Measurements from ENCODE around the gene SPSB4.

The SPSB4 gene

GRCh38 chr3:141011232-141011996 is 39.7 kb upstream of the SPSB4 start:
- TF ChIP-seq EZH2 (optimal IDR thresholded peaks at IDR 0.05; ENCODE audit: low read depth, low read length), result no peak
- peak; percentile 82 for TF ChIP-seq CTCF (IDR thresholded peaks at IDR 0.05; ENCODE audit: low read length)

GRCh38 chr3:141011997-141012262 is 39.2 kb upstream of the SPSB4 start:
- H3K36me3 ChIP-seq (replicated peaks; ENCODE audit: insufficient read depth, low read length), result no peaks in the 10 kb centered on the region
- no peak overlapping the region for H2AFZ ChIP-seq (ENCODE audit: low read length)
- no peaks in the 10 kb centered on the region for H3K9me2 ChIP-seq (replicated peaks; ENCODE audit: insufficient read depth, low read length)
- H3K4me3 ChIP-seq (ENCODE audit: low read length), result no peak overlapping the region
- no peaks in the 10 kb centered on the region for H4K20me1 ChIP-seq (ENCODE audit: insufficient read depth, low read length)
- 0 out of 2 replicates have a peak overlapping the region, but pooled peaks have one; percentile 9 for H3K4me2 ChIP-seq (ENCODE audit: low read depth, low read length)
- H3K9ac ChIP-seq (ENCODE audit: low read length), result no peak overlapping the region
- no peak for DNase-seq
- TF ChIP-seq EZH2 (optimal IDR thresholded peaks at IDR 0.05; ENCODE audit: low read depth, low read length), result no peak
- no peak for TF ChIP-seq EZH2phosphoT487 (IDR thresholded peaks at IDR 0.05; ENCODE audit: low read length)
- TF ChIP-seq CTCF (IDR thresholded peaks at IDR 0.05; ENCODE audit: low read length), result no peak
- H3K79me2 ChIP-seq (ENCODE audit: low read length), result no peaks in the 10 kb centered on the region
- H3K9me3 ChIP-seq (replicated peaks; ENCODE audit: insufficient read depth, low read length), result no peaks in the 10 kb centered on the region
- no peaks in the 10 kb centered on the region for H3K27me3 ChIP-seq (replicated peaks; ENCODE audit: insufficient read depth, low read length)
- no peak overlapping the region for H3K27ac ChIP-seq (ENCODE audit: low read length)
- H3F3A ChIP-seq (ENCODE audit: insufficient read depth, low read length), result no peaks in the 10 kb centered on the region
- H3K4me1 ChIP-seq (ENCODE audit: low read length), result no peaks in the 10 kb centered on the region

More at GRCh38 chr3:141011232-141011996, 39.7 kb upstream of the SPSB4 start:
- peak; percentile 66 for DNase-seq
- H2AFZ ChIP-seq (ENCODE audit: low read length), result no peak overlapping the region
- H3K4me1 ChIP-seq (ENCODE audit: low read length), result no peaks in the 10 kb centered on the region
- no peaks in the 10 kb centered on the region for H3K79me2 ChIP-seq (ENCODE audit: low read length)
- H3K9me3 ChIP-seq (replicated peaks; ENCODE audit: insufficient read depth, low read length), result no peaks in the 10 kb centered on the region
- no peak overlapping the region for H3K9ac ChIP-seq (ENCODE audit: low read length)
- H3K4me3 ChIP-seq (ENCODE audit: low read length), result no peak overlapping the region
- H4K20me1 ChIP-seq (ENCODE audit: insufficient read depth, low read length), result no peaks in the 10 kb centered on the region
- no peaks in the 10 kb centered on the region for H3K9me2 ChIP-seq (replicated peaks; ENCODE audit: insufficient read depth, low read length)
- H3K36me3 ChIP-seq (replicated peaks; ENCODE audit: insufficient read depth, low read length), result no peaks in the 10 kb centered on the region
- no peak overlapping the region for H3K27ac ChIP-seq (ENCODE audit: low read length)
- peak overlapping the region; percentile 9; the same call in 1 of the 2 replicates for H3K4me2 ChIP-seq (ENCODE audit: low read depth, low read length)
- no peaks in the 10 kb centered on the region for H3F3A ChIP-seq (ENCODE audit: insufficient read depth, low read length)
- no peaks in the 10 kb centered on the region for H3K27me3 ChIP-seq (replicated peaks; ENCODE audit: insufficient read depth, low read length)

GRCh38 chr3:141012571-141012970 is 38.6 kb upstream of the SPSB4 start:
- H3F3A ChIP-seq (ENCODE audit: insufficient read depth, low read length), result no peaks in the 10 kb centered on the region
- no peak overlapping the region for H3K4me2 ChIP-seq (ENCODE audit: low read depth, low read length)
- H3K9me2 ChIP-seq (replicated peaks; ENCODE audit: insufficient read depth, low read length), result no peaks in the 10 kb centered on the region
- no peak overlapping the region for H2AFZ ChIP-seq (ENCODE audit: low read length)
- no peaks in the 10 kb centered on the region for H3K4me1 ChIP-seq (ENCODE audit: low read length)
- no peak for TF ChIP-seq CTCF (IDR thresholded peaks at IDR 0.05; ENCODE audit: low read length)
- TF ChIP-seq EZH2phosphoT487 (IDR thresholded peaks at IDR 0.05; ENCODE audit: low read length), result no peak
- TF ChIP-seq EZH2 (optimal IDR thresholded peaks at IDR 0.05; ENCODE audit: low read depth, low read length), result no peak
- H3K79me2 ChIP-seq (ENCODE audit: low read length), result no peaks in the 10 kb centered on the region
- no peaks in the 10 kb centered on the region for H3K36me3 ChIP-seq (replicated peaks; ENCODE audit: insufficient read depth, low read length)
- no peak overlapping the region for H3K27ac ChIP-seq (ENCODE audit: low read length)
- no peak overlapping the region for H3K4me3 ChIP-seq (ENCODE audit: low read length)
- no peak for DNase-seq
- H4K20me1 ChIP-seq (ENCODE audit: insufficient read depth, low read length), result no peaks in the 10 kb centered on the region
- H3K9ac ChIP-seq (ENCODE audit: low read length), result no peak overlapping the region
- no peaks in the 10 kb centered on the region for H3K9me3 ChIP-seq (replicated peaks; ENCODE audit: insufficient read depth, low read length)
- H3K27me3 ChIP-seq (replicated peaks; ENCODE audit: insufficient read depth, low read length), result no peaks in the 10 kb centered on the region

All from MM.1S (cell line).